Loucy (cell line): ENCODE measurements around the gene SMAD3.

ENCODE experiments used
- H2AFZ ChIP-seq: fragments of 200-600 bp; sonication (generic); 2 replicates; pipeline ENCODE4 v1.6.0; 2016; ENCODE audit warnings: antibody characterized with exemption, mild to moderate bottlenecking, low read length, moderate library complexity
- H3F3A ChIP-seq: fragments of 200-600 bp; 2 replicates; pipeline ENCODE4 v1.6.0; 2016; ENCODE audit warnings: antibody characterized with exemption, low read depth, mild to moderate bottlenecking
- H3K27me3 ChIP-seq: fragments of 200-600 bp; sonication (generic); 2 replicates; pipeline ENCODE4 v1.6.1; 2014; ENCODE audit warnings: low read length, mild to moderate bottlenecking; ENCODE audit not compliant: insufficient read depth, poor library complexity, severe bottlenecking
- H3K36me3 ChIP-seq: fragments of 200-600 bp; sonication (generic); 2 replicates; pipeline ENCODE4 v1.6.1; 2016; ENCODE audit warnings: low read length; ENCODE audit not compliant: insufficient read depth
- H3K4me1 ChIP-seq: fragments of 200-600 bp; sonication (generic); 2 replicates; pipeline ENCODE4 v1.5.1; 2014; ENCODE audit warnings: low read length, mild to moderate bottlenecking; ENCODE audit not compliant: insufficient read depth, poor library complexity, severe bottlenecking
- H3K4me2 ChIP-seq: fragments of 200-600 bp; sonication (generic); 2 replicates; pipeline ENCODE4 v1.6.0; 2014; ENCODE audit warnings: antibody characterized with exemption, low read length, low read depth, mild to moderate bottlenecking; ENCODE audit not compliant: poor library complexity, severe bottlenecking
- H3K4me3 ChIP-seq: fragments of 200-600 bp; sonication (generic); 2 replicates; pipeline ENCODE4 v1.5.1; 2014; ENCODE audit warnings: low read length, mild to moderate bottlenecking, mixed read lengths; ENCODE audit not compliant: poor library complexity, severe bottlenecking
- H3K79me2 ChIP-seq: fragments of 200-600 bp; sonication (generic); 2 replicates; pipeline ENCODE4 v1.6.1; 2014; ENCODE audit warnings: low read length; ENCODE audit not compliant: insufficient read depth
- H3K9ac ChIP-seq: fragments of 200-600 bp; sonication (generic); 2 replicates; pipeline ENCODE4 v1.6.0; 2014; ENCODE audit warnings: mild to moderate bottlenecking, low read depth, low read length, moderate library complexity; ENCODE audit not compliant: poor library complexity, severe bottlenecking
- H3K9me2 ChIP-seq: fragments of 200-600 bp; sonication (generic); replicated peaks from 2 replicates; pipeline ENCODE4 v1.6.1; 2016; ENCODE audit warnings: low read depth, low read length, mixed read lengths
- H3K9me3 ChIP-seq: fragments of 200-600 bp; sonication (generic); 2 replicates; pipeline ENCODE4 v1.6.1; 2014; ENCODE audit warnings: mild to moderate bottlenecking, antibody characterized with exemption, low read length, low read depth; ENCODE audit not compliant: insufficient read depth
- H4K20me1 ChIP-seq: fragments of 200-600 bp; sonication (generic); 2 replicates; pipeline ENCODE4 v1.6.0; 2014; ENCODE audit warnings: antibody characterized with exemption, low read length, mild to moderate bottlenecking; ENCODE audit not compliant: insufficient read depth, poor library complexity, severe bottlenecking
- EZH2phosphoT487 ChIP-seq: fragments of 200-600 bp; IDR thresholded peaks from 2 replicates; pipeline ENCODE4 v1.6.1; 2018; ENCODE audit warnings: antibody characterized with exemption, mild to moderate bottlenecking, moderate library complexity, borderline replicate concordance
- TF ChIP-seq, protein P1 (sequence below): fragments of 200-600 bp; sonication (generic); conservative IDR thresholded peaks from 2 replicates; pipeline ENCODE4 v1.5.1; 2014; ENCODE audit warnings: mild to moderate bottlenecking, antibody characterized with exemption, low read length

The SMAD3 gene

DNA sequence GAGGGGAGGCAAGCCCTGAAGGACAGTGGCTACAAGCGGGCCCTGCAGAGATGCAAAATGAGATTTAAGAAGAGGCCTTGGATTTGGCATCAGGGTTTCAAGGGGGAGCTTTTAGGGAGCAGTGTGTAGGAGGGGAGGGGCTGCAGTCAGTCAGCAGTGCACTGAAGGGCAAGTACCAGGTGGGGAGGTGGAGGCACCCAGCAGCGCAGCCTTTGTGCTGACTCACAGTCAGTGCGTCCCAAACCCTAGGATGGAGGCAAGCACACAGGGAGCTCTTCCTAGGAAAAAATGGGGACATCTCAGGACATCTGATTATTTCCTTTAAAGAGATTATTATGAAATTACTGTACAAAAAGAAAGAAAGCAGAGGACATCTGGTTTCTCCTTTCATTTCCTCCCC lies 109.0 kb downstream of the SMAD3 start:
- Histone ChIP-seq H3K9me2 (no peaks in the 10 kb centered on the region), H3K4me3 (no peak overlapping the region), H3K4me1 (no peaks in the 10 kb centered on the region), H3K4me2 (no peak overlapping the region), H3K36me3 (peaks cover 87% of the 10 kb centered on the region; the same call in 1 of the 2 replicates), H3K79me2 (no peaks in the 10 kb centered on the region), H2AFZ (no peak overlapping the region), H3K9me3 (no peaks in the 10 kb centered on the region), H3K27me3 (no peaks in the 10 kb centered on the region), H3F3A (no peaks in the 10 kb centered on the region), H4K20me1 (no peaks in the 10 kb centered on the region), H3K9ac (no peak overlapping the region)
- TF ChIP-seq EZH2phosphoT487: no peak
- TF ChIP-seq, protein P1, sequence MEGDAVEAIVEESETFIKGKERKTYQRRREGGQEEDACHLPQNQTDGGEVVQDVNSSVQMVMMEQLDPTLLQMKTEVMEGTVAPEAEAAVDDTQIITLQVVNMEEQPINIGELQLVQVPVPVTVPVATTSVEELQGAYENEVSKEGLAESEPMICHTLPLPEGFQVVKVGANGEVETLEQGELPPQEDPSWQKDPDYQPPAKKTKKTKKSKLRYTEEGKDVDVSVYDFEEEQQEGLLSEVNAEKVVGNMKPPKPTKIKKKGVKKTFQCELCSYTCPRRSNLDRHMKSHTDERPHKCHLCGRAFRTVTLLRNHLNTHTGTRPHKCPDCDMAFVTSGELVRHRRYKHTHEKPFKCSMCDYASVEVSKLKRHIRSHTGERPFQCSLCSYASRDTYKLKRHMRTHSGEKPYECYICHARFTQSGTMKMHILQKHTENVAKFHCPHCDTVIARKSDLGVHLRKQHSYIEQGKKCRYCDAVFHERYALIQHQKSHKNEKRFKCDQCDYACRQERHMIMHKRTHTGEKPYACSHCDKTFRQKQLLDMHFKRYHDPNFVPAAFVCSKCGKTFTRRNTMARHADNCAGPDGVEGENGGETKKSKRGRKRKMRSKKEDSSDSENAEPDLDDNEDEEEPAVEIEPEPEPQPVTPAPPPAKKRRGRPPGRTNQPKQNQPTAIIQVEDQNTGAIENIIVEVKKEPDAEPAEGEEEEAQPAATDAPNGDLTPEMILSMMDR: no peak

DNA sequence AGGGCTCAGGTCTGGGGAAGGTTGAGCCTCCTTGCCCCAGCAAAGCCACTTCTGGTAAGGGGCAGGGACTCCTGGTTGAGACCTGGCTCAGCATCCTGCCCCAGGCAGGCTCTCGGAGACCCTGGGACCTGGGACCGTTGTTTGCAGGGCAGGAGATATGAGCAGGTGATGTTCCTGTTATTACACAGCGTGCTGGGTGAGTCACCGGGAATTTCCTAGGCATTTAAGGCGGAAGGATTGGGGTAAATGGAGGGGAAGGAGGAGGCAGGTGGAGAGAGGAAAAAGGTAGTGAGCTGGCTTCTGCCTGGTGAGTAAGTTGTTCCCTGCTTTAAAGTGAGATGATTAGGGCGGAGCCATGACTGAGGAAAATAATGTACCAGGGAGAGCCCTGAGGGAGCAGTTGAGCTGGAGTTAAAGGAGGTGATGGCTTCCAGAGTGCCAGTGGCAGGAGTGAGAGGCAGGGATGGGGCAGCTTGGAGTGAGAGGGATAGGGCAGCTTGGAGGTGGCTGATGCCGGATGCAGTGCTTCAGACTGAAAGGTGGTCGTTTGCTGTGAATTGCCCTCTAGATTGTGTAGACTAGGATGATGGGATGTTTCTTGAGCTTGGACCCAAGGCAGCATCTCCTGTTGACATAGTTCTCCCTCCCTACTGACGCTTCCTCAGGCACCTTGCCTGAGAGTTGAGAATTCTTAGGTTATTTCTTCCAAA lies 109.6 kb downstream of the SMAD3 start:
- no peak for TF ChIP-seq EZH2phosphoT487
- TF ChIP-seq, protein P1: no peak
- Histone ChIP-seq H3F3A (no peaks in the 10 kb centered on the region), H3K9me2 (no peaks in the 10 kb centered on the region), H3K36me3 (peaks cover 86% of the 10 kb centered on the region; the same call in 1 of the 2 replicates), H3K4me3 (no peak overlapping the region), H3K27me3 (no peaks in the 10 kb centered on the region), H3K79me2 (no peaks in the 10 kb centered on the region), H3K4me1 (no peaks in the 10 kb centered on the region), H4K20me1 (no peaks in the 10 kb centered on the region), H3K4me2 (no peak overlapping the region), H3K9ac (no peak overlapping the region), H3K9me3 (no peaks in the 10 kb centered on the region), H2AFZ (no peak overlapping the region)

DNA sequence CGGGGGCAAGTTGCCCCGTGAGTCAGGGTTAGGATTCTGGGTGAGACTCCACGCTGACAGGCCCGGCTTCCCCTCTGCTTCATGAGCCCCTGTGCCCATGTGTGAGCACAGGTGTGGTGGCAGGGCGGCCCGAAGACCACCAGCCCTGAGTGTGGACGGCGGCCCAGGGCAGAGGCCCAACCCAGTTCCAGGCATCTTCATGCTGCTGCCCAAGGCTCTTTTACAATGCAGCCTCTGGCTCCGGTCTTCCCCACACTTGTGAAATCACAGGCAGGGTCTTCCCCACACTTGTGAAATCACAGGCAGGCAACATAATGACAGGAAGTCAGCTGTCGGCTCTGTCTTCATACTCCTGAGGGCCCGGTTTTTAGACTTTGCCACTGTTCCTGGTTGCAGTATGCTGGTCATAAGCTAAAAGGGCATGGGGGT lies 110.3 kb downstream of the SMAD3 start:
- H3K79me2 ChIP-seq: no peaks in the 10 kb centered on the region
- H3K9ac ChIP-seq: no peak overlapping the region
- no peaks in the 10 kb centered on the region for H3F3A ChIP-seq
- TF ChIP-seq, protein P1: no peak
- no peak for TF ChIP-seq EZH2phosphoT487
- no peaks in the 10 kb centered on the region for H3K9me2 ChIP-seq
- H3K27me3 ChIP-seq: no peaks in the 10 kb centered on the region
- no peaks in the 10 kb centered on the region for H4K20me1 ChIP-seq
- no peak overlapping the region for H3K4me3 ChIP-seq
- peaks cover 84% of the 10 kb centered on the region; the same call in 1 of the 2 replicates for H3K36me3 ChIP-seq
- no peaks in the 10 kb centered on the region for H3K9me3 ChIP-seq
- H2AFZ ChIP-seq: no peak overlapping the region
- H3K4me2 ChIP-seq: no peak overlapping the region
- no peaks in the 10 kb centered on the region for H3K4me1 ChIP-seq
